Kidney (tissue), 11 donors: ENCODE measurements around the gene CT45A9. TPM values are rescaled to one million over a fixed set of nuclear protein-coding genes. Genes with fewer than 3 reads are reported as not detected.
"Not testable (repeated sequence)": the region's sequence is repeated elsewhere in the genome, so short reads cannot be mapped to it uniquely, and the experiment has no call there.

Source experiments
- DNase-seq, 5 donors: peaks; one replicate each; pipeline ENCODE4 v3.0.0-alpha.2; 2013 to 2020
- FAIRE-seq: peaks from 2 replicates; lab custom pipeline; 2012; peaks lifted over from hg19 to GRCh38; lab: Jason Lieb, UNC
- H3K27ac ChIP-seq, 2 donors: one replicate each; pipeline ENCODE4 v1.7.0; 2013; ENCODE audit warnings: low read depth in 2 of 2, low read length in 2 of 2, inconsistent platforms in 1 of 2
- H3K27me3 ChIP-seq: one replicate; pipeline ENCODE4 v1.7.1; 2013; ENCODE audit warnings: low read length, inconsistent platforms; ENCODE audit not compliant: control insufficient read depth, insufficient read depth
- H3K36me3 ChIP-seq, 3 donors: one replicate each; pipeline versions ENCODE4 v1.7.0 to v1.7.1; 2013; ENCODE audit warnings: low read length in 3 of 3, control low read depth in 1 of 3, inconsistent platforms in 1 of 3; ENCODE audit not compliant: insufficient read depth in 3 of 3, control insufficient read depth in 2 of 3
- H3K4me1 ChIP-seq, 3 donors: one replicate each; pipeline versions ENCODE4 v1.7.0 to v1.7.1; 2013; ENCODE audit warnings: low read length in 3 of 3, inconsistent platforms in 1 of 3, low read depth in 1 of 3; ENCODE audit not compliant: control insufficient read depth in 2 of 3, insufficient read depth in 2 of 3
- H3K4me3 ChIP-seq, 3 donors: one replicate each; pipeline versions ENCODE4 v1.7.0 to v1.8.1; 2013; ENCODE audit warnings: low read length in 3 of 3, control low read depth in 1 of 3, inconsistent platforms in 1 of 3
- H3K9ac ChIP-seq, 3 donors: one replicate each; pipeline versions ENCODE4 v1.7.0 to v1.7.1; 2013; ENCODE audit warnings: low read length in 3 of 3, control low read depth in 1 of 3, inconsistent platforms in 1 of 3
- H3K9me3 ChIP-seq, 3 donors: one replicate each; pipeline versions ENCODE4 v1.7.0 to v1.7.1; 2013; ENCODE audit warnings: low read length in 3 of 3, control low read depth in 1 of 3, inconsistent platforms in 1 of 3; ENCODE audit not compliant: control insufficient read depth in 2 of 3, insufficient read depth in 1 of 3
- intact Hi-C: fragments of 100-400 bp; cut with DNase I; formaldehyde crosslinking; loops from one replicate; pipeline ENCODE4 v1.11.1; 2022
- polyA plus RNA-seq: library from polyadenylated mRNA; stranded (reverse); fragments of 350-450 nt; fragmentation: Illumina TruSeq; extraction: RNeasy Lipid Tissue Mini Kit (QIAGEN cat#74804); gene quantifications from one replicate; pipeline ENCODE4 v1.2.3, GENCODE V29; 2014; ENCODE audit warnings: low read depth, low replicate concordance; ENCODE audit not compliant: insufficient read depth
- total RNA-seq: library from RNA; stranded (reverse); fragmentation: NEBNext Ultra II Directional; extraction: Animal tissue kit (Norgen Biotek cat#: 25700); gene quantifications from one replicate; pipeline ENCODE4 v1.2.1, GENCODE V29; 2021
- donor health status: control.
- donor health status: control.
- donor health status: DM: yes; HTN: yes; CAD: no.
- donor health status: Normal renal cell carcinoma (clear cell type).

CT45A9 gene
- total and polyA plus RNA-seq, 2 donors from 2014 or later = not detected

DNA sequence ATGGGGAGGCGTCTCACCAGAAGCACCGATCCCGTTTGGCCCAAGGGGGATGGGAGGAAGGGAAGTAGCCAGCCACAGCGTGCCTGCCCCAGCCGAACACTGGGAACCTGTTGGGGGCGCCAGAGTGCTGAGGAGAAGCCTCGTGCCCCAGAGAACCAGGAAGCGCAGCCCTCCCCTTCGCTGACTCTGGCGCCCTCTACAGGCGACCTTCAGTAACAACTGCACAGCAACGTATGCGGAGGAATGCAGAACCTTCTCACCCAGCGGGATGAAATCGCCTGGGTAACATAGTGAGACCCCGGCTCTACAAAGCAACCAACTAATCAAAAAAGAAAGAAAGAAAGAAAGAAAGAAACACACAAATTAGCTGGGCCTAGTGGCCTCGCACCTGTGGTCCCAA lies 17.2 kb downstream of the CT45A9 start, which contains the start of gene CT45A8:
Gene CT45A8, minus strand, starts transcription at position 101 of the 400 bp plus-strand sequence. CDS start 3,755 bp downstream, outside the sequence.
- H3K27ac ChIP-seq, intact Hi-C loops, FAIRE-seq, H3K4me1 ChIP-seq, H3K27me3 ChIP-seq, H3K36me3 ChIP-seq, H3K9ac ChIP-seq, H3K4me3 ChIP-seq, DNase-seq, H3K9me3 ChIP-seq: not testable (repeated sequence)

DNA sequence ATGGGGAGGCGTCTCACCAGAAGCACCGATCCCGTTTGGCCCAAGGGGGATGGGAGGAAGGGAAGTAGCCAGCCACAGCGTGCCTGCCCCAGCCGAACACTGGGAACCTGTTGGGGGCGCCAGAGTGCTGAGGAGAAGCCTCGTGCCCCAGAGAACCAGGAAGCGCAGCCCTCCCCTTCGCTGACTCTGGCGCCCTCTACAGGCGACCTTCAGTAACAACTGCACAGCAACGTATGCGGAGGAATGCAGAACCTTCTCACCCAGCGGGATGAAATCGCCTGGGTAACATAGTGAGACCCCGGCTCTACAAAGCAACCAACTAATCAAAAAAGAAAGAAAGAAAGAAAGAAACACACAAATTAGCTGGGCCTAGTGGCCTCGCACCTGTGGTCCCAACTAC lies 34.4 kb downstream of the CT45A9 start, which contains the start of gene CT45A7:
Gene CT45A7, minus strand, starts transcription at position 101 of the 400 bp plus-strand sequence. CDS start 3,747 bp downstream, outside the sequence.
- H3K27ac ChIP-seq, FAIRE-seq, H3K9ac ChIP-seq, H3K36me3 ChIP-seq, H3K27me3 ChIP-seq, DNase-seq, H3K4me3 ChIP-seq, H3K9me3 ChIP-seq, intact Hi-C loops, H3K4me1 ChIP-seq: not testable (repeated sequence)

- DNase-seq, H3K9ac ChIP-seq, H3K27ac ChIP-seq, H3K36me3 ChIP-seq, H3K27me3 ChIP-seq, H3K4me3 ChIP-seq, intact Hi-C loops, FAIRE-seq, H3K9me3 ChIP-seq, H3K4me1 ChIP-seq: not testable (repeated sequence)
These were observed 51.7 kb downstream of the CT45A9 start, which contains the start of gene CT45A2 for GRCh38 chrX:135819912-135820311. Gene CT45A2 (minus strand): TSS chrX:135820012. CDS start chrX:135816265, 3,747 bp downstream.

Other genes with a start within 250 kb of the CT45A9 start
- not detected for gene CT45A1, start 158.2 kb downstream of the CT45A9 start, total RNA-seq
- not detected for gene CT45A1, start 158.2 kb downstream of the CT45A9 start, polyA plus RNA-seq
- not detected for gene CT45A3, start 103.6 kb downstream of the CT45A9 start, total RNA-seq
- gene CT45A3, start 103.6 kb downstream of the CT45A9 start, polyA plus RNA-seq = not detected
- gene CT45A5, start 86.3 kb downstream of the CT45A9 start, total RNA-seq = not detected
- not detected for gene CT45A5, start 86.3 kb downstream of the CT45A9 start, polyA plus RNA-seq
- gene CT45A6, start 69.0 kb downstream of the CT45A9 start, total RNA-seq = not detected
- not detected for gene CT45A6, start 69.0 kb downstream of the CT45A9 start, polyA plus RNA-seq
- gene CT45A2, start 51.8 kb downstream of the CT45A9 start, total RNA-seq = not detected
- not detected for gene CT45A2, start 51.8 kb downstream of the CT45A9 start, polyA plus RNA-seq
- not detected for gene CT45A7, start 34.5 kb downstream of the CT45A9 start, total RNA-seq
- gene CT45A7, start 34.5 kb downstream of the CT45A9 start, polyA plus RNA-seq = not detected
- not detected for gene CT45A8, start 17.3 kb downstream of the CT45A9 start, total RNA-seq
- gene CT45A8, start 17.3 kb downstream of the CT45A9 start, polyA plus RNA-seq = not detected
- not detected for gene CT45A10, start 21.6 kb upstream of the CT45A9 start, total RNA-seq
- not detected for gene CT45A10, start 21.6 kb upstream of the CT45A9 start, polyA plus RNA-seq
- not detected for gene SAGE1, start 21.9 kb upstream of the CT45A9 start, total RNA-seq
- not detected for gene SAGE1, start 21.9 kb upstream of the CT45A9 start, polyA plus RNA-seq
- gene MMGT1, start 102.2 kb upstream of the CT45A9 start, total RNA-seq = 30.9 TPM
- 15.3 TPM for gene MMGT1, start 102.2 kb upstream of the CT45A9 start, polyA plus RNA-seq
- 14.1 TPM for gene SLC9A6, start 113.6 kb upstream of the CT45A9 start, total RNA-seq
- 7.2 TPM for gene SLC9A6, start 113.6 kb upstream of the CT45A9 start, polyA plus RNA-seq